ENCODE results near the gene SMG9.

SMG9 gene

GRCh38 chr19:43751466-43752220, 3.1 kb downstream of the SMG9 start:
- Mint-ChIP-seq H3K9me3 (no peaks in the 10 kb centered on the region), H3K36me3 (ENCODE audit: low read depth) (peaks cover 42% of the 10 kb centered on the region), H3K27ac (peak overlapping the region in 1 of 3 experiments; percentile 57), H3K27me3 (ENCODE audit: low read depth) (no peaks in the 10 kb centered on the region), H3K4me1 (peaks cover 24% of the 10 kb centered on the region), H3K4me3 (peak overlapping the region in 1 of 3 experiments; percentile 23)
- no peak for TF ChIP-seq CTCF (IDR thresholded peaks at IDR 0.05; ENCODE audit: unreplicated experiment in 3 of 3)

GRCh38 chr19:43749898-43750297, 4.9 kb downstream of the SMG9 start:
- H3K27ac Mint-ChIP-seq = no peak overlapping the region
- TF ChIP-seq CTCF (IDR thresholded peaks at IDR 0.05; ENCODE audit: unreplicated experiment in 3 of 3) = no peak
- no peak overlapping the region for H3K4me3 Mint-ChIP-seq
- H3K4me1 Mint-ChIP-seq = peaks cover 13% of the 10 kb centered on the region
- no peaks in the 10 kb centered on the region for H3K27me3 Mint-ChIP-seq (ENCODE audit: low read depth)
- no peaks in the 10 kb centered on the region for H3K9me3 Mint-ChIP-seq
- H3K36me3 Mint-ChIP-seq (ENCODE audit: low read depth) = peaks cover 53% of the 10 kb centered on the region

- Mint-ChIP-seq H3K27ac (no peak overlapping the region), H3K27me3 (ENCODE audit: low read depth) (no peaks in the 10 kb centered on the region), H3K36me3 (ENCODE audit: low read depth) (peaks cover 61% of the 10 kb centered on the region), H3K4me1 (peaks cover 10% of the 10 kb centered on the region), H3K4me3 (no peak overlapping the region), H3K9me3 (no peaks in the 10 kb centered on the region)
- no peak for TF ChIP-seq CTCF (IDR thresholded peaks at IDR 0.05; ENCODE audit: unreplicated experiment in 3 of 3)
Measured at GRCh38 chr19:43749152-43749551, 5.6 kb downstream of the SMG9 start.

- TF ChIP-seq CTCF (IDR thresholded peaks at IDR 0.05; ENCODE audit: unreplicated experiment in 3 of 3) = no peak
- Mint-ChIP-seq H3K9me3 (no peaks in the 10 kb centered on the region), H3K4me1 (peaks cover 6% of the 10 kb centered on the region)
Measured at GRCh38 chr19:43748685-43749084, 6.1 kb downstream of the SMG9 start.

GRCh38 chr19:43748205-43748594, 6.6 kb downstream of the SMG9 start:
- H3K36me3 Mint-ChIP-seq (ENCODE audit: low read depth) = peaks cover 68% of the 10 kb centered on the region
- TF ChIP-seq CTCF (IDR thresholded peaks at IDR 0.05; ENCODE audit: unreplicated experiment in 3 of 3) = no peak
- H3K27me3 Mint-ChIP-seq (ENCODE audit: low read depth) = no peaks in the 10 kb centered on the region
- no peak overlapping the region for H3K4me3 Mint-ChIP-seq
- no peak overlapping the region for H3K27ac Mint-ChIP-seq
- peaks cover 6% of the 10 kb centered on the region for H3K4me1 Mint-ChIP-seq
- H3K9me3 Mint-ChIP-seq = no peaks in the 10 kb centered on the region

More at GRCh38 chr19:43748685-43749084, 6.1 kb downstream of the SMG9 start:
- H3K4me3 Mint-ChIP-seq = no peak overlapping the region
- no peak overlapping the region for H3K27ac Mint-ChIP-seq
- H3K36me3 Mint-ChIP-seq (ENCODE audit: low read depth) = peaks cover 66% of the 10 kb centered on the region
- H3K27me3 Mint-ChIP-seq (ENCODE audit: low read depth) = no peaks in the 10 kb centered on the region

Data from nephron (organoid).